Activated B cell treated with CpG ODN at 0.5 μM for 24 hours (primary cell): ENCODE measurements around the gene JMJD7. TPM values are rescaled to one million over a fixed set of nuclear protein-coding genes. Genes with fewer than 3 reads are reported as not detected.

Experiments used
- ATAC-seq: fragments of 200-7000 bp; cut with Tn5 transposase; one replicate; pipeline ENCODE4 v1.10.0; 2021; ENCODE audit warnings: low read depth, mild to moderate bottlenecking, moderate library complexity
- CTCF ChIA-PET: fragments of 350-600 bp; sonication (Branson Sonifier 250); formaldehyde crosslinking; loops from one replicate; lab custom pipeline; 2021; ENCODE audit warnings: antibody characterized with exemption; lab: Charles Lee
- POLR2A ChIA-PET: fragments of 350-600 bp; sonication (Branson Sonifier 250); formaldehyde crosslinking; loops from one replicate; lab custom pipeline; 2021; ENCODE audit warnings: antibody characterized with exemption; lab: Charles Lee
- DNase-seq: peaks from one replicate; pipeline ENCODE4 v3.0.0; 2022
- H3K27ac Mint-ChIP-seq: one replicate; pipeline ENCODE4 v1.8.0; 2020; ENCODE audit warnings: mixed read lengths
- H3K27me3 Mint-ChIP-seq: one replicate; pipeline ENCODE4 v1.8.0; 2021; ENCODE audit warnings: mixed read lengths
- H3K36me3 Mint-ChIP-seq: one replicate; pipeline ENCODE4 v1.8.0; 2021; ENCODE audit warnings: low read depth, mixed read lengths
- H3K4me1 Mint-ChIP-seq: one replicate; pipeline ENCODE4 v1.8.0; 2021; ENCODE audit warnings: mixed read lengths
- H3K4me3 Mint-ChIP-seq: one replicate; pipeline ENCODE4 v1.8.0; 2020; ENCODE audit warnings: mild to moderate bottlenecking, mixed read lengths
- H3K9me3 Mint-ChIP-seq: one replicate; pipeline ENCODE4 v1.8.0; 2020; ENCODE audit warnings: mixed read lengths
- intact Hi-C: fragments of 100-400 bp; cut with micrococcal nuclease; formaldehyde crosslinking; loops from one replicate; pipeline ENCODE4 v1.15.1; 2024
- total RNA-seq: library from RNA; stranded (reverse); gene quantifications from 2 replicates; pipeline ENCODE4 v1.2.3, GENCODE V29; 2022
- TF ChIP-seq, protein P1 (sequence below): fragments of 200-600 bp; IDR thresholded peaks from one replicate; pipeline ENCODE4 v1.8.0; 2022; ENCODE audit warnings: antibody characterized with exemption, mild to moderate bottlenecking

Gene JMJD7
- total RNA-seq, 1 donor from 2014 or later, result 16.5 TPM

GRCh38 chr15:41812820-41813375, 15.0 kb upstream of the JMJD7 start:
- H3K4me3 Mint-ChIP-seq, result no peak overlapping the region
- TF ChIP-seq, protein P1, sequence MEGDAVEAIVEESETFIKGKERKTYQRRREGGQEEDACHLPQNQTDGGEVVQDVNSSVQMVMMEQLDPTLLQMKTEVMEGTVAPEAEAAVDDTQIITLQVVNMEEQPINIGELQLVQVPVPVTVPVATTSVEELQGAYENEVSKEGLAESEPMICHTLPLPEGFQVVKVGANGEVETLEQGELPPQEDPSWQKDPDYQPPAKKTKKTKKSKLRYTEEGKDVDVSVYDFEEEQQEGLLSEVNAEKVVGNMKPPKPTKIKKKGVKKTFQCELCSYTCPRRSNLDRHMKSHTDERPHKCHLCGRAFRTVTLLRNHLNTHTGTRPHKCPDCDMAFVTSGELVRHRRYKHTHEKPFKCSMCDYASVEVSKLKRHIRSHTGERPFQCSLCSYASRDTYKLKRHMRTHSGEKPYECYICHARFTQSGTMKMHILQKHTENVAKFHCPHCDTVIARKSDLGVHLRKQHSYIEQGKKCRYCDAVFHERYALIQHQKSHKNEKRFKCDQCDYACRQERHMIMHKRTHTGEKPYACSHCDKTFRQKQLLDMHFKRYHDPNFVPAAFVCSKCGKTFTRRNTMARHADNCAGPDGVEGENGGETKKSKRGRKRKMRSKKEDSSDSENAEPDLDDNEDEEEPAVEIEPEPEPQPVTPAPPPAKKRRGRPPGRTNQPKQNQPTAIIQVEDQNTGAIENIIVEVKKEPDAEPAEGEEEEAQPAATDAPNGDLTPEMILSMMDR, result no peak
- ChIA-PET POLR2A (interaction anchor here (0.6 to 4.3 kb wide), 3 partner anchors 21 to 82 kb away, joined by 3 to 49 read pairs (median 6); partner anchors contain the start of gene MAPKBP1), CTCF (interaction anchor here (1.1 to 6.4 kb wide), 10 partner anchors 13 to 347 kb away, joined by 3 to 309 read pairs (median 17); partner anchors contain the start of gene MAPKBP1)
- H3K9me3 Mint-ChIP-seq, result no peaks in the 10 kb centered on the region
- H3K27me3 Mint-ChIP-seq, result no peaks in the 10 kb centered on the region
- DNase-seq (no peak), ATAC-seq (no peak)
- H3K4me1 Mint-ChIP-seq, result peaks cover 11% of the 10 kb centered on the region
- H3K27ac Mint-ChIP-seq, result no peak overlapping the region
- H3K36me3 Mint-ChIP-seq, result peaks cover 45% of the 10 kb centered on the region
- intact Hi-C loops, result no loop called here

DNA sequence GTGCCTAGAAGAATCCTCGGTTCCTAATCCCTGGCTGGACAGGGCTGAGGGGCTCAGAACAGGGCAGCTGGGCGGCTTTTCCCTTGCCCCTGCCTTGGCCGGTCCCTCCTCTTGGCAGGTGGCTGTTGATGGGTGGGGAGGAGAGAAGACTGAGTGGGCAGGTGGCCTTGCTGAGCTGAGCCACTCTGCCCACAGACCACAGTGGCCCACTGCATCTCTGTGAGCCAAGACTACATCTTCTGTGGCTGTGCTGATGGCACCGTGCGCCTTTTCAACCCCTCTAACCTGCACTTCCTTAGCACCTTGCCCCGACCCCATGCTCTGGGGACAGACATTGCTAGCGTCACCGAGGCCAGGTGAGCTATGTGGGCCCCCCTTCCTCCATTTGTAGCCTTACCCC, 14.5 kb upstream of the JMJD7 start:
- ChIA-PET CTCF (interaction anchor here (0.5 to 6.4 kb wide), 4 partner anchors 14 to 117 kb away, joined by 3 to 309 read pairs (median 24); partner anchors contain the start of gene MAPKBP1), POLR2A (interaction anchor here (0.6 kb wide), 1 partner anchor 20 kb away, joined by 6 read pairs; no protein-coding TSS in a partner anchor)
- no peaks in the 10 kb centered on the region for H3K27me3 Mint-ChIP-seq
- no peak overlapping the region for H3K4me3 Mint-ChIP-seq
- ATAC-seq (no peak), DNase-seq (no peak)
- intact Hi-C loops, result no loop called here
- H3K36me3 Mint-ChIP-seq, result peaks cover 49% of the 10 kb centered on the region
- H3K27ac Mint-ChIP-seq, result no peak overlapping the region
- peaks cover 11% of the 10 kb centered on the region for H3K4me1 Mint-ChIP-seq
- TF ChIP-seq, protein P1, result no peak
- no peaks in the 10 kb centered on the region for H3K9me3 Mint-ChIP-seq

- Mint-ChIP-seq H3K4me3 (no peak overlapping the region), H3K27me3 (no peaks in the 10 kb centered on the region), H3K9me3 (no peaks in the 10 kb centered on the region), H3K36me3 (peaks cover 60% of the 10 kb centered on the region), H3K4me1 (peaks cover 8% of the 10 kb centered on the region), H3K27ac (no peak overlapping the region)
- ATAC-seq, result no peak
- no peak for DNase-seq
- TF ChIP-seq, protein P1, result no peak
- ChIA-PET CTCF (interaction anchor here (6.4 kb wide), 1 partner anchor 39 kb away, joined by 309 read pairs; the partner anchor contains the start of gene MAPKBP1), POLR2A (no interaction called here)
- intact Hi-C loops, result no loop called here
These were observed 13.4 kb upstream of the JMJD7 start for GRCh38 chr15:41814534-41814933.

GRCh38 chr15:41816788-41817187, 11.1 kb upstream of the JMJD7 start:
- H3K4me1 Mint-ChIP-seq, result no peaks in the 10 kb centered on the region
- H3K27ac Mint-ChIP-seq, result no peak overlapping the region
- H3K27me3 Mint-ChIP-seq, result no peaks in the 10 kb centered on the region
- TF ChIP-seq, protein P1, result no peak
- intact Hi-C loops, result no loop called here
- POLR2A ChIA-PET, result interaction anchor here (0.7 kb wide), 1 partner anchor 570 kb away, joined by 6 read pairs; no protein-coding TSS in a partner anchor
- CTCF ChIA-PET, result no interaction called here
- no peaks in the 10 kb centered on the region for H3K9me3 Mint-ChIP-seq
- H3K36me3 Mint-ChIP-seq, result peaks cover 79% of the 10 kb centered on the region
- no peak for ATAC-seq
- no peak overlapping the region for H3K4me3 Mint-ChIP-seq
- no peak for DNase-seq

GRCh38 chr15:41817327-41817726, 10.6 kb upstream of the JMJD7 start:
- CTCF ChIA-PET, result no interaction called here
- H3K4me3 Mint-ChIP-seq, result no peak overlapping the region
- no peaks in the 10 kb centered on the region for H3K4me1 Mint-ChIP-seq
- H3K27me3 Mint-ChIP-seq, result no peaks in the 10 kb centered on the region
- TF ChIP-seq, protein P1, result no peak
- DNase-seq (no peak), ATAC-seq (no peak)
- no peak overlapping the region for H3K27ac Mint-ChIP-seq
- POLR2A ChIA-PET, result interaction anchor here (0.7 kb wide), 1 partner anchor 570 kb away, joined by 6 read pairs; no protein-coding TSS in a partner anchor
- H3K9me3 Mint-ChIP-seq, result no peaks in the 10 kb centered on the region
- intact Hi-C loops, result no loop called here
- H3K36me3 Mint-ChIP-seq, result peaks cover 80% of the 10 kb centered on the region
